Measurements from ENCODE around the gene CCNJ.
"Not testable (repeated sequence)": the region's sequence is repeated elsewhere in the genome, so short reads cannot be mapped to it uniquely, and the experiment has no call there.

The CCNJ gene, protein sequence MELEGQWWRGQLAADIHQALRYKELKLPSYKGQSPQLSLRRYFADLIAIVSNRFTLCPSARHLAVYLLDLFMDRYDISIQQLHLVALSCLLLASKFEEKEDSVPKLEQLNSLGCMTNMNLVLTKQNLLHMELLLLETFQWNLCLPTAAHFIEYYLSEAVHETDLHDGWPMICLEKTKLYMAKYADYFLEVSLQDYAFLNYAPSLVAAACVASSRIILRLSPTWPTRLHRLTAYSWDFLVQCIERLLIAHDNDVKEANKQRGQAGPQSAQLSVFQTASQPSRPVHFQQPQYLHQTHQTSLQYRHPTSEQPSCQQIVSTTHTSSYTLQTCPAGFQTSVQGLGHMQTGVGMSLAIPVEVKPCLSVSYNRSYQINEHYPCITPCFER

DNA sequence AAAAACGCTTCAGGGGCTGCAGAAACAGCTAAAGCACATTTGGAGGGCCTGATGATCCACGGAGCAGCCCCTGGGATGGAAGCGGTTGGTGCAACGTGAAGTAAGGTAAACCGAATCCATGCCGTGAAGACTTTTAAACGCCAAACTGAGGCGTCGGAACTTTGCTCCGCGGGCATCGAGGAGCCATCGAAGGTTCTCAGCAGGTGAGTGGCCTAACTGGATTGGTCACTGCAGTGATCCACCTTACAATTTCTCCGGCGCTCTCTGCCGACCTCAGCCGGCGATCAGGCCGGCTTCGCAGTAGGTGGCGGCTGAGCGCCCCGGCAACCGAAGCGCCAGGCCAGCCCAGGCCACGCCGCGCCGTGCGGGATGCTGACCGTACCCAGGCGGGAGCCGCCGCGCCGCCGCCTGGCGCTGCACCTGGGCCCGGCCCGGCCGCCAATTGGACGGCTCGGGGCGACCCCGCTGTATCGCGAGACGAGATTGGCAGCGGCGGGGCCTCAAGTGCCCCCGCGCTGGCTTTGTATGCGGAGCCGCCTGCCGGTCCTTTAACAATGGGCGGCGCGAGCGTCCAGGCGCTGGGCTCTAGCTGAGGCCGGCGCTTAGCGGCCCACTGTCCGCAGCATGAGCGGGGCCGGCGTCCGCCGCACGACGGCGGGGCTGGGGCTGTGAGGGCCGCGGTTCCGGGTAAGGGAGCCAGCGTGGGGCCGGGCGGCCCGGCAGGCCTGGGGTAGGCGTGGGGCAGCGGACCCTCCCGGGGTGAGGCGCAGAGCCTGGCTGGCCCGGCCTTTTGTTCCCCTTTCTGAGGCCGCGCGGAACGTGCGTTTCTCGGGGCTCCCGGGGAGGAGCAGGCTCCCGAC lies at the start of gene CCNJ:
TSS of gene CCNJ (plus strand) at position 551 of the 860 bp plus-strand sequence. CDS start 811 bp downstream, outside the sequence.
- peak; percentile 86 for DNase-seq

- not testable (repeated sequence) for DNase-seq
These were observed 49.0 kb upstream of the CCNJ start for GRCh38 chr10:95994376-95994775.

DNA sequence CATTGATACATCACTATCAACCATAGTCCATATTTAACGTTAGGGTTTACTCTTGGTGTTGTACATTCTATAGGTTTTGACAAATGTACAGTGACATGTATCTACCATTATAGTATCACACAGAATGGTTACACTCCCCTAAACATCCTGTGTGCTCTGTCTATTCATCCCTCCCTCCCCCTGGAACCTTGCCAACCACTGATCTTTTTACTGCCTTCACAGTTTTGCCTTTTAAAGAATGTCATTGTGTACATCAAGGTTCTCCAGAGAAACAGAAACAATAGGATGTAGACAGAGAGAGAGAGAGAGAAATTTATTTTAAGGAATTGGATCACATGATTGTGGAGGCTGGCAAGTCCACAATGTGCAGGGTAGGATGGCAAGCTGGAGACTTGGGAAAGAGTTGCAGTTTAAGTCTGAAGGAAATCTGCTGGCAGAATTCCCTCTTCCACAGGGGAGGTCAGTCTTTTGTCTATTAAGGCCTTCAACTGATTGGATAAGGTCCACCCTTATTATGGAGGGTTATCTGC lies 45.1 kb upstream of the CCNJ start:
- DNase-seq = no peak

DNA sequence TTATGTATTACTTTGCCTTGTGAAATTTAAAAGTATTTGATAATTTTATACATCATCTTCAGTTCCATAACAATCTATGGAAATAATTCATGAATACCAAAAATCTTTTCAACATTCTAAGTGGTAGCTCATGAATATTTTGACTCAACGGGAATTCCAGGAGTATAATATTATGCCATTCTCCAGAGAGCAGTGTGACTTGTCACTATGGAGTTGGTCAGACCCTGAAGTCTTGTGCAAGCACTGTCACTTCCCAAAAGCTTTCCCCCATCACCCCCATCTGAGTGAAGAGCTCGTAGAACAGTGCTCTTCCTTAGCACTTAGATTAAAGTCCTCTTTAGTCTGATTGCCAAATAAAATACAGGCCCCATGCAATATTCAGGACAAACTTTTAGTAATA lies 29.4 kb upstream of the CCNJ start:
- DNase-seq = no peak

DNA sequence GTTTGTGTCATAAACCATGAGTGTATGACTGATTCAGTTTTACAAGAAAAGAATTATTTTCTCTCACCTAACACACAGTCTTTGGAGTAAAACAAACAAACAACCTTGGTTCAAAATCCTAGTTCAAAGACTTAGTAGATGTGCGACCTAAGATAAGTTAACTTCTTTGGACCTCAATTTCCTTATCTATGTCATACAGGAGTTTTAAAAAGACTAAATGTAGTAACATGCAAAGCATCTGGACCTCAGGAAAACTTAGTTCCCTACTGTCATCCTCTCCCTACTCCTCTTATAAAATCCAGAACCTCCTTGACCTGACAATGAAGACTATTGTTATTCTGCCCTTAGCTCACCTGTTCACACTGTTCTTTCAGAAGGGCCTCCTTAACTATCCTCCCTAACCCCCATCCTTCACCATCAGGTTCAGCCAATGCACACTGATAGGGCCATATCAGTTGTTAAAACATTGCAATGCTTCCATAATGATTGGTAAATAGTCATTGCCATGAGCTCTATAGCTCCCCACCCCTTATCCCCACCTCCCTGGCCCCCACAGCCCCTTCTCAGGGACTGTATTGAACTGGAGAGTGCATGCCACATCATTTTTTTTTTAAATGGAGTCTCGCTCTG lies 28.8 kb upstream of the CCNJ start:
- no peak for DNase-seq

DNA sequence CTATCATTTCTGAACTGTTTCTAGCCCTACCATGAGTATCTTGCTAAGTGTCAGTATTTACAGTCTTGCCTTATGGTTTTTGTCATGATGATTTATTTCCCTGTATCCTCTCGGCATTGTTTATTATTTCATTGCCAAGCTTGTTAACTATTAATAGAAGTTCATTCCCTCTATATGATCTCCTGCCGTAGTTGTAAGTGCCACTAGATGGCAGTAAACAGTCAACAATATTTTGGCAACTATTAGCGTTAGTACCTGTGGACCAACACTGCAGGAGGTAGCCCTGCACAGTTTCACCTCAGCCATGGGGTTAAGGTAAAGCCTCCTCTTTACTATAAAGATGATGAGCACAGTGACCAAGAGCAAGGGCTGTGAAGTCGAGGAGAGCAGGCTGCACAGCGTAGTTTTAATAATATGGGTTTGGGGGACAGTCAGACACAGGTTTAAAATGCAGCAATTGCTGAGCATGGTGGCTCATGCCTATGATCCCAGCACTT lies 26.1 kb upstream of the CCNJ start:
- peak; percentile 58 for DNase-seq

DNA sequence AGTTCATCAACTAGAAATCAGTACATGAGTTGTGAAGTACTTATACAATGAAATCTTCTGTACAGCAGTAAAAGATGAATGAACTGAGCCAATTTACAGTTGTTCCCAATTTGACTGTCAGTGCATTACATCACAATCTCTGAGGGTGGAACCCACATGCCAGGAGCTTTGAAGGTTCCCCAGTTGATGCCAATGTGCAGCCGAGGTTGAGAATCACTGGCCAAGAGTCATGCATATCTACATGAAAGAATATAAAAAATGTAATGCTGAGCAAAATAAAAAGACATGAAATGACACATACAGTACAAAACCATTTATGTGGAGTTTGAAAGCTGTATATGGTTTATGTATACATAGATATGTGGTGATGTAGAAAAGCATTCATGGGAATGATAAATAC lies 22.1 kb upstream of the CCNJ start:
- DNase-seq = no peak

DNA sequence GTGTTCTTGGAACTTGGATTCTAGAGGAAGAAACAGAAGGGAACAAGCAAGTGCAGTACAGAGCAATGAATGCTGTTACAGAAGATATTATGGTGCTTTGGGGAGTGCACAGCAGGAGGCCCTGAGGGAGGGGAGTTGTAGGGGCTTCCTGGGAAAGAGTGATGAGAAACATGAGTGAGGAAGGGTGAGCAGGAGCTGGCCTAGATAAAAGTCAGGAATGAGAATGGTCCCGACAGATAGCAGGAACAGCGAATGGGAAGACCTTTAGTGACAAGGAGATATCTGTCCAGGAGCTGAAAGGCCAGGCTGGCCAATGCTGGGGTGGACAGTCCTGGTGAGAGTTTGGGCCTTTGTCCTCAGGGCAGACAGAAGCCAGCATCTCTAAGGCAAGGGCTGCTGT lies 20.6 kb upstream of the CCNJ start:
- DNase-seq = no peak

GRCh38 chr10:96023168-96023567 lies 20.2 kb upstream of the CCNJ start:
- DNase-seq = no peak

DNA sequence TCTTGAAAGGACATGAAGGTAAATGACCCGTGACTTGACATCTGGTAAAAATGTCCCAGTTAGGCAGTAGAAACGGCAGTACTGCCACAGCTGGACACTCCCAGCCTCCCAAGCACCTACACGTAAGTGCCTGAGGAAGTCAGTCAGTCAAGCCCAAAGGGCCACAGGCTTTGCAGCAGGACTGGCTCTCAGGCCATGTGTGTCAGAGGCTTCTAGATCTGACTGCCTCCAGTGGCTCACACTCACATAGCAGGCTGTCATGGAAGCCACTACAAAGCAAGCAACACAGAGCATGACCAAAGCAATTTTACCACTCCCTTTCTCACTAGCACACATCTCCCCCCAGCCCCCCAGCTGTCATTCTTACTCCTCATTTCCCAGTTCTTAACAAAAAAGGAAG lies 17.8 kb upstream of the CCNJ start:
- no peak for DNase-seq

- no peak for DNase-seq
These were observed 8.8 kb upstream of the CCNJ start for GRCh38 chr10:96034625-96035024.

DNA sequence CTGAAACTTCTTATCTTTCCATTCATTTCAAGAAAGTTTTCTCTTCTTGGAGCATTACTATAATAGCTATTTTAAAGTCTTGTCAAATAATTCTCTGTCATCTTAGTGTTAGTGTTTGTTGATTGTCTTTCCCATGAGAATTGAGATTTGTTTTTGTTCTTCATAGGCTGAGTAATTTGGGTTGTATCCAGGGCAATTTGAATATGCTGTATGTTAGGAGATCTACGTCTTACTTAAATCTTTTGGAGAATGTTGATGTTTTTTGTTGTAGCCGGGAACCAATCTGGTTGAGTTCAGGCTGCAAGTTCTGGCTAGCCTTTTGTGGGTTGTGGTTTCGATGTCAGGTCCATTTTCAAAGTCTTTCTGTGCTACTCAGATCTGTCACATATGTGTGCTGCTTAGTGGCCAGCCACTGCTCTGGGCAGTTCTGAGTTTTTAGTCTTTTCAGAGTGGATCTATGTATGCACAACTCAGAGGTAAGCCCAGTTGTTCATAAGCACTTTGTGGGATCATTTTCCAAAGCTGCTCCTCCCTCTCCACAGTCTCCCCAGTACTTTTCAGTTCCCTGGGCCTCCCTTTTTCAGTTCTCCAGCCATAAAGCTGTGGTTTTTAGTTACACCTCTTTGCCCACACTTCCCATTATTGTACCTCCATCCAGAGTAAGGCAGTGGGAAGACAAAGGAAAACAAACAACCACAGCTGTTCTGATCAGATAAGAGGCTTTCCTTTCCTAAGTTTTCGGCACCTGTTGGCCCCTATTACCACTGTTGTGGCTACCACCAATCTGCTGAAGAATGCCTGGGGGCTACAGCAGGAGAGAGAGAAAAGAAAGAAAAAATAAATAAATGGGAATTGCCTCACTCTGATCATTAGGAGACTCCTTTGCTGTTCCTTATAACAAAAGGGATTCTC lies 4.7 kb upstream of the CCNJ start:
- no peak for DNase-seq

- no peak for DNase-seq
These were observed 2.2 kb upstream of the CCNJ start for GRCh38 chr10:96041146-96041545.

- DNase-seq = peak; percentile 28
These were observed 721 bp downstream of the CCNJ start for GRCh38 chr10:96043893-96044715.

DNA sequence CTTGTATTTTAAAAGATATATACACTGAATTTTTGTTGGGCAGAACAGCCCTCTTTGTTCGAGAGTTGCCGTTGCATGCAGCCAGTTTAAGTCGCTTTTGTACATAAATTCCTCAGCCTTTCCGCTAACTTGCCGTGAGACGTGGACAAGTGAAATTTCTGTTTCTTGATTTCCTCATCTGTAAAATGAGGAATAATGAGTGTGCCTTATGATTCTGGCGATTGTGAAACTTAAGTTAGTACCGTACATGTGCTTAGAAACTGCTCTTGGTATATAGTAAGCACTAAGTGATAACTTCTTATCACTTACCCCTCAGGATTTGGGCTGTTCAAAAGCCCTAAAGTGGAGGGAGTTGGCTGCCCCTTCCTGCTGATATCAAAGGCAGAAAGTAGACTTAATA lies 1.4 kb downstream of the CCNJ start:
- DNase-seq = no peak

GRCh38 chr10:96046546-96046945 lies 3.2 kb downstream of the CCNJ start:
- DNase-seq = no peak

GRCh38 chr10:96047004-96047649 lies 3.7 kb downstream of the CCNJ start:
- no peak for DNase-seq

- not testable (repeated sequence) for DNase-seq
These were observed 4.5 kb downstream of the CCNJ start for GRCh38 chr10:96047925-96048324.

DNA sequence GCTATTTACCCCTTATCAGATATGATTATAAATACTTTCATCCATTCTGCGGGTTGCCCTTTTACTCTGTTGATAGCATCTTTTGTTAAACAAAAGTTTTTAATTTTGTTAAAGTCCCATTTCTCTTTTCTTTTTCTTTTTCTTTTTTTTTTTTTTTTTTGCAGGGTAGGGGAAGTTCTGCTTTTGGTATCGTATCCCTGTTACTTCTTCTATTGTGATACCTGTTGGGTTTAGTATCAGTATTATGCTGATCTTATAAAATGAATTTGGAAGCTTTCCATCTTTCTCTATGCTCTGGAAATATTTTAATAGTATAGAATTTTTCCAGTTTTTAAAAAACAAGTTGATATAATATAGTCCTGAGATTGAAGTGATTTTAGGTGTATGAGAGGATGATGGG lies 6.0 kb downstream of the CCNJ start:
- DNase-seq = no peak

DNA sequence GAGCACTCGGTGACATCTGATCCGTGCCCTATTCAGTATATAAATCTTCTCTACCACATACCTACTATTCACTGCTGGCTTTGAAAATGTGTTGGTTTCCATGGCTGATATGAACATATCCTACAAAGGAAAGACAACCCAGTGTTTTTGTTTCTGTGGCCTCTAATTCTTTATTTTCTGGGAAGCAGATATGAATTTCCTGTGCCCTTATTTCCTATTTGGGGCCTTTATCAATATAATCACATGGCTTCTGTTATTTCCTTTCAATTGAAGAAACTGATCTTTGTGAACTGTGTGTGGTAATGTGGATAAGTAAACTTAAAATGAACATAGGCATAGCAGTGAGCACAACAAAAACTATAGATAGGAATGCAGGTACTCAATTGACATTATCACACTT lies 10.6 kb downstream of the CCNJ start:
- no peak for DNase-seq

DNA sequence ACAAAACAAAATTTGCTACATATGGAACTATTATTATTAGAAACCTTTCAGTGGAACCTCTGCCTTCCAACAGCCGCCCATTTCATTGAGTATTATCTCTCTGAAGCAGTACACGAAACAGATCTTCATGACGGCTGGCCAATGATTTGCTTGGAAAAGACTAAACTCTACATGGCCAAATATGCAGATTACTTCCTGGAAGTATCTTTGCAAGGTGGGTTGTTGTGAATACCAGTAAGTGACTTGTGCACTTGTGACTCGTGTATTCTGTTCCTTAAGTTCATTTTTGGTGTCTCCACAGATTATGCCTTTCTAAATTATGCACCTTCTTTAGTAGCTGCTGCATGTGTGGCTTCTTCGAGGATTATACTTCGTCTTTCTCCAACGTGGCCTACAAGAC lies 13.4 kb downstream of the CCNJ start:
- DNase-seq = no peak
